GM19193 (cell line): ENCODE data around the gene VSTM2B.

Experiments
- POLR2A ChIP-seq: IDR thresholded peaks from 4 replicates; pipeline ENCODE4 v1.6.1; 2011; ENCODE audit not compliant: insufficient read depth, insufficient read length; ENCODE audit errors: extremely low read depth

The VSTM2B gene

DNA sequence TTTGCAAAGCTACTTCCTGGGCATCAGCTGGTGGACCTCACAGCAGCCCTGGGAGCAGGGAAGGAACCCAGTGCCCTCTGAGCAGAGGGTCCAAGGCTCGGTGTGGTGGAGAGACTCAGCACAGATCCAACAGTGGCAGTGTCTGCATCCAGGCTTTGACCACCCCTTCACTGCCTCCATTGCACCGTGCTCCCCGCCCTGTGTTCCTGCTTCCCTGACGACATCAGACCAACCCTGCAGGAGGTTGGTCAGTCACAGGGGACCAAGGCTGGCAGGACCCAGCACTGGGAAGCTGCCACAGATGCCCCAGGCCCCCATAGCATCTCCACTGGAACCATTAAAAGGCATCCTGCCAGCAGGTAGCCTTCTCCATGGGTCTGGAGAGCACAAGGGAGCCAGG, 7.8 kb upstream of the VSTM2B start:
- no peak for TF ChIP-seq POLR2A

DNA sequence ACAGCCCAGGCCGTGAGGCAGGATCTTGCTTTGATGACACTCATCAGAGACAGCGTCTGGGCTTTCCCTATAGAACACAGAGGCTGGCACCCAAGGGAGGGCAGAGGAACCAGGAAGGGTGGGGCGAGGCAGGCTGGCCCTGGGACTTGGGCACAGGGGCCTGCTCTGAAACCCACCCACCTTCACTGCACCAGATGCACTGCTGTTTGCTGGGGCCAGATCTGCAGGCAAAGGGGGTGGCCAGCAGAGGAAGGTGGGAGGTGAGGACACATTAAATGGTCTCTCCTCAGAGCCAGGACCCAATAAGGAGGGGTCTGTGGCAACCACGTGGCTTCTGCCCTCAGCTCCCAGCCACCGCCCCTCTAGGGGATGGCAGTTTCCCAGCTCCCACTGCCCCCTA, 6.6 kb upstream of the VSTM2B start:
- TF ChIP-seq POLR2A, result no peak

DNA sequence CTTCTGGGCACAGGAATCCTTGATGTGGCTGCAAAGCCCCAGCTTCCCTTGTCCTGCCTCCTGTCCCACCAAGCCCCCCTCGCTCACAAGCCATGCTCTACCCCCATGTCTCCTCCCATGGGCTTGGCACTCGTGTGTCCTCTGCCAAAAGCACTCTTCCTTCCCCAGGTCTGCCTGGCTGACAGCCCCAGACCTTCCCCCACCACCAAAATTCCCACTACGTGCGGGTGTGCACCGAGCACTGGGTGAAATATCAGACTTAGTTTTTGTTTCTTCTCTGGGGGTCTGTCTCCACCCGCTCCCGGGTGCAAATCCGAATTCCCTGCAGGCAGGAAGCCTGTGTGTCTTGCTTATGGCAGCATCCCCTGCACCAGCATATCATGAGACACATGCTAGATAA, 5.9 kb upstream of the VSTM2B start:
- no peak for TF ChIP-seq POLR2A

DNA sequence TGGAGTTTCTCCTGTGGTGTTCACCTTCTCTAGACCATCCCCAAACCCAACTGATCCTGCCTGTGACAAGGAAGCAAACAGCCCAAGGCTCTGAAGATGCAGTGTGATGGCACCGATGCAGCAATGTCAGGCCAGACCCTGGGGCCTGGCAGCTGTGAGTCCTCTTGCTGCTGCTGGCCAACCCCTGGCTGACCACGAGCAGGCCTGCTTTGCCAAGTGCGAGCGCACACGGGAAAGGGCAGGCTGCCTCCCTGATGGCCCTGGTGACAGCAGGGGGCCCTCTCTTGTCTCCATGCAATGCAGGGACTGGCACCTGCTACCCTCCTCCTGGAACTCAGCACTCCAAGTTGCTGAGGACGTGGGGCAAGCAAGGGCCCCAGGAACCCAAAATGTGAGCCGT, 5.4 kb upstream of the VSTM2B start:
- no peak for TF ChIP-seq POLR2A

DNA sequence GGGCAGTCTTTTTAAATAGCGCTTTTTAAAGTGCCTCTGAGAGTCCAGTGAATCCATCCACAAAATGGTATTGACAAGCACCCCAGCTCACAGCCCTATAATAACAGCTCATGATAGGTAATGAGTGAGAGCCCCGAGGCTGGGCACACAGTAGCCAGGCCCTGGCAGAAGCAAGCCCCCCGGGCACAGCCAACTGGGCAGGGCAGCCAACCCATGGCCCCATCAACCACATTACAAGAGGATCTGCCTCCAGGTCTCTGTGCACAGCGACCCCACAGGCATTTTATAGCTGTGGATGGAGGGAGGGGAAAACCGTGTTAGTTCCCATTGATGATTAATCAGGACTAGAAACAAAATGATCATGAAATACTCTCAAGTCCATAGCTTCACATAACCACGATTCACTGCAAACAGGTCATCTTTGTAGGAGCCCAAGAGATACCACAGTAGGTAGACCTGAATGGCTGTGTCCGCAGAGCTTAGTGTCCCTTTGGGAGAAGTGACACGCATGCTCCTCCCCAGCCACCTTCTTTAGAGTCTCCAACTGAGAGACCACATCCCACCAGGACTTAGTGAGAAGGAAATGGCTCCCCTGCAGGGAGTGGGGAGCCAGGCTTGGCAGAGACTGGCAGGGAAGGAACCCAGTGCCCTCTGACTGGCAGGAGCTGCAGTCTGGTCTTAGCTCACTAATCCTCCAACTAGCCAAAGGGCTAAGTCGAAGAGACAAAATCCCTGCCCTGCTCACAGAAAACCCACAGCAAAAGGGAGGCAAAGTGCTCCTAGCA, 4.3 kb upstream of the VSTM2B start:
- TF ChIP-seq POLR2A, result no peak

DNA sequence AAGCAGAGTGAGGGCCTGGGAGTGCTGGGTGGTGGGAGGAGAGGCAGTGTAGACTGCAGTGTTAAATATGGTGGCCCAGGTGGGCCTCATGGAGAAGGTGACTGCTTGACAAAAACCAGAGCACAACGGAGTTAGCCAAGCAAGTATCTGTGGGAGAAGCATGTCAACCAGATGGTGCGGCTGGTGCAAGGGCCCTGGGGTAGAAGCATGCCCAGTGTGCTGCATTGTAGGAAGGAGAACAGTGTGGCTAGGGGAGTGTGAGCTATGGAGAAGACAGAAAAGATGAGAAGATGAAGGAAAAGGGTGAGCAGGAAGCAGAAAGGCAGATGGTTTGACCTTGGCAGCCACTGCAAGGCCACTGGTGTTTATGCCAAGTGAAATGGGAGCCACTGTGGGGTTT, 2.2 kb upstream of the VSTM2B start:
- no peak for TF ChIP-seq POLR2A

DNA sequence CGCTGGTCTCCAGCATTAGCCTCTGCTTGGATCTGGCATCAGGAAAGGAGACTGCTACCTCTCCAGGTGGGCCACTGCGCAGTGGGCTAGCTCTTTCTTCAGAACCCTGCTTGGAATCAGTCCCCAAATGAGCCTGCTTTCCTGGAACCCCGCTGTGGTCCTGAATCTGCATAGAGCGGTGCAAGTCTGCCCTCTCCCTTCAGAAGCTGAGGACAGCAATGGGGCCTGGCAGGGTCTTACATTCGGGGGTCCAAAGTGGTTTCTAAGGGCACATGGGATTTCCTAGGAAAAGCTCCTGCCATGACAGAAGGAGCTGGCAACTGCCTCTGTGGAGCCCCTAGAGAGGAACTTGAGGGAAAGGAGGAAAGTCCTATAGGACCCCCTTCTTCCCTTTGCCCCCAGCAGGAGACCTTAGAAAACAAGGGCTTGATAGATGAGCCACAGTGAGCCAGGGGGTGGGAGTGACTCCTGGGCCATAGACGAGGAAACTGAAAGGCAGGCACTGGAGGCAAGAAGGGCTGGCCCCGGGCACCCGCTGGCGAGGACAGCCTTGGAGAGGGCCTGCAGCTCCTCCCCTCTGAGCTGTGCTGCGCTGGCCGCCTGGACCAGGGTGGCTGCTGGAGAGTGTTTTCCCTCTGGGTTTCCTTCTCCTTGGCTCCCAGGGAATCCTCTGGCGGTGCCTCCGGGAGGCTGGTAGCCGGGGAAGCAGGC, 1.4 kb upstream of the VSTM2B start:
- TF ChIP-seq POLR2A, result no peak

DNA sequence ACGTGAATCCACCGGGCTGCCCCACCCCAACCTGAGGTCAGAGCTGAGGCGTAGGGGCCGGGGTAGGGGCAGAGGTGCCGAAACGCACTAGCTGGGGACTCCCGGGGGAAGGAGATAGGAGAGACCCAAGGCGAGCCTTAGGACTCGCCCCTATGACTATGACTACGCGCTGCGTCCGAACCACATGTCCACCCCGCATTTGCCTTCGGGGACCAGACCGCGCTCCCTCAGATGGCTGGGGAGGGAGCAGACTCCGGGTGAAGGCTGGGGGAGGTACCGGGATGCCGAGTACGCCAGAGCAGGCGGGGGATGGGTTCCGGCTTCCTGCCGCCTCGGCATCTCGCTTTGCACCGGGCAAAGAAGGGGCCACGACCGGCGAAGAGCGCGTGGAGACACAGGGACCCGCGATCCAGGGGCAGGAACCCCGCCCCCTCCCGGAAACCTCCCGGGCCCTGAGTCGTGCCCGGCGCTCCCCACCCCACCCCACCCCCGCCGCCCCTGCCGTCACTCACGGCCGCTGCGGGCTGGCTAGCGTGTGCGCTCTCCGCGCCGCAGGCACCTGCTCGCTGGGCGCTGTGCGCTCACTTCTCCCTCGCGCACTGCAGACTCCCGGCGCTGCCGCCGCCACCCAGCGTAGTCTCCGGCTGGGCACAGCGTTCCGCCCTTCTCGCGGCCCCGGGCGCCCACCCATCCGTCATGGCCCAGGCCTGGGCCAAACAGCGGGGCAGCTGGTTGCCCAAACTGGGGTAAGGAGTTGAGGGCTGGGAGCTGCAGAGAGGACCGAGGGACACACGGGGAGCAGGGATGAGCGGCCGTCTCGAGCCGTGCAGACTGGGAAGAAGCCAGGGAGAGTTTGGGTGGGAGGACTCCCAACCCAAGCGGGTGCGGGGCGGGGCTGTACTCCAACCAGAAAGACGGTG, 622 bp upstream of the VSTM2B start:
- TF ChIP-seq POLR2A, result no peak

DNA sequence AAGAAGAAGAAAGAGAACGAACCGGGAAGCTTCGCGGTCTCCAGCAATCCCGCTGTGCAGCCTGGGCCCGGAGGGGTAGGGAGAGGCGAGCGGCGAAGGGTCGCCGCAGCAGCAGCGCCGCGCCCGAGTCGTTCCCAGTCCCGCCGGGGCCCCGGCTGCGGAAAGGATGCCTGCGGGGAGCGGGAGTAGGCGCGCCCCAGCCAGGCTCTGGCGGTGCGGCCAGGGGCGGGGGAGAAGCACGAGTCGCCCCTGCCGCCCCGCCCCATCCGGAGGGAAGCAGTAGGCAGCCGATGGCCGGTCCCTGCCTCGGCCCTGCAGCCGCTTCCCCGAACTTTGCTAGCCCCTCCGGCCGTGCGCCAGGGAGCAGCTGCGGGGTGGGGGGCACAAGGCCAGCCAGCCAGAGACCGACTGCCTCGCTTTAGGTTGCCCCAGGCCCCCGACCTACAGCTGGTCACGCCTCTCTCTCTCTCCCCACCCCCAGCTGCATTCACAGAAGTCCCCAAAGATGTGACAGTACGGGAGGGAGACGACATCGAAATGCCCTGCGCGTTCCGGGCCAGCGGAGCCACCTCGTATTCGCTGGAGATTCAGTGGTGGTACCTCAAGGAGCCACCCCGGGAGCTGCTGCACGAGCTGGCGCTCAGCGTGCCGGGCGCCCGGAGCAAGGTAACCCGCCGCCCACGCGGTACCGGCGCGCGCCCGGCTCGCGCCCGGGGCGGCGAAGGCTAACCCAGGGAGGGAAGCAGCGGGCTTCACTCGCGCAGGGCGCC, 1.1 kb downstream of the VSTM2B start:
- no peak for TF ChIP-seq POLR2A

DNA sequence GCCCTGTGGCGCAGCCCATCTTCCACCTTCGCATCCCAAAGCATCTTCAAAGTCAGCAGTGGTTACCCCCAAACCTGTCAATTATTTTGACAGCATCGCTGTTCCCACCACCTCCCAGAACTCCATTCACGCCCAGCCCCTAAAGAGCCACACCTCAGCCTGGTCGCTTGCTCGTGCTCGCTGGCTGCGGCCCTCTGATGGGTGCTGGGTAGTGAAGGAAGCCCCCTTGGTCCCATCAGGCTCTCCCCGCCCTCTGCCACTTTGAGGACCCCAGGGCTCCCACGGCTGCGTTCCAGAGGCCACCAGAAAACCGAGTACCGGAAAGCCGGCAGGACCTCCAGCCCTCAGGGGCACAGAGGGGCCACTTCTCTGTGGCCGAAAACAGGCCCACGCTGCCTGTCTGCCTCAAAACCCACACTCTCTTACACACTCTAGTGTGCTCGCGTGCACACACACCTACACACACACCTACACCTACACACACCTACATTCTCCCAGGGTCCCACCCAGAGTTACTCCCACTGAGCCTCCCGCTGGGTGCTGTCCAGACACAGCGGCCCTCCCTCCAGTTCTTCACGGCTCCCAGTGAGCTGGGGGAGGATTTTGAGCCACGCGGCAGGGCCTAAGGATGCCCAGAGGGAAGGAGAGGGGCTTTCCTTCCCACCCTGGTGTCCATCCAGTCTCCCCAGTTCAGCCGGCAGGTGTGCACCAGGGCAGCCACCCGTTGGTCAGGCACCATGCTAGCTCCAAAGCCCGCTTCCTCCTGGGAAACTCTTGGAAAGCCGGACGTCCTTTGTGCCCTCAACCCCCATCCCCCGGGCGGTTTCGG, 1.9 kb downstream of the VSTM2B start:
- TF ChIP-seq POLR2A, result no peak

DNA sequence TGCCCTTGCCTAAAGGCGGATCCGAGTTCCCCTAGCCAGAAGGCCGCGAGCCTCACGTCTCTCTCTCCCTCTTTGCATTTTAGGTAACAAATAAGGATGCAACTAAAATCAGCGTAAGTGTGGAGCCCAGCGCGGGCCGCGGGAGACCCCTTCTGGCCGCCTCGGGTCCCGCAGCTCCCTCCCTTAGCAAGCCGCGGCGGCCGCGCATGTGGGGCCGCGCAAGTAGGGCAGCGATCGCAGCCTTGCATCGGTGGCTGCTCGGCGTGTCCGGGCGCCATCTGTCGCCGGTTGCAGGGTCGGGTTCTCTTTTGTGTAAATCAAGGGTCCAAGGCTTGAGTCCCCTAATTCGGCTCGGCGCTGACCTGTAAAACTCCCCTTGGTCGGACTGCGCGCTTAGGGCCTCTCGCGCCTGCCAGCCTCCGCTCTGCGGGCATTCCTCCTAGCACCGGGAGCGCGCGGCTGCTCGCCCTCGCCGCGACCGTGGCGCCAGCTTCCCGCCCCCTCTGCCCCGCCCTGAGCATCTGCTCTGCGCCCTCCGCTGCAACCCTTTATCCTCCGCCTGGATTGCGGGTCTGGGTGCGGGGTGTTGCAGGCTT, 2.7 kb downstream of the VSTM2B start:
- TF ChIP-seq POLR2A, result no peak

DNA sequence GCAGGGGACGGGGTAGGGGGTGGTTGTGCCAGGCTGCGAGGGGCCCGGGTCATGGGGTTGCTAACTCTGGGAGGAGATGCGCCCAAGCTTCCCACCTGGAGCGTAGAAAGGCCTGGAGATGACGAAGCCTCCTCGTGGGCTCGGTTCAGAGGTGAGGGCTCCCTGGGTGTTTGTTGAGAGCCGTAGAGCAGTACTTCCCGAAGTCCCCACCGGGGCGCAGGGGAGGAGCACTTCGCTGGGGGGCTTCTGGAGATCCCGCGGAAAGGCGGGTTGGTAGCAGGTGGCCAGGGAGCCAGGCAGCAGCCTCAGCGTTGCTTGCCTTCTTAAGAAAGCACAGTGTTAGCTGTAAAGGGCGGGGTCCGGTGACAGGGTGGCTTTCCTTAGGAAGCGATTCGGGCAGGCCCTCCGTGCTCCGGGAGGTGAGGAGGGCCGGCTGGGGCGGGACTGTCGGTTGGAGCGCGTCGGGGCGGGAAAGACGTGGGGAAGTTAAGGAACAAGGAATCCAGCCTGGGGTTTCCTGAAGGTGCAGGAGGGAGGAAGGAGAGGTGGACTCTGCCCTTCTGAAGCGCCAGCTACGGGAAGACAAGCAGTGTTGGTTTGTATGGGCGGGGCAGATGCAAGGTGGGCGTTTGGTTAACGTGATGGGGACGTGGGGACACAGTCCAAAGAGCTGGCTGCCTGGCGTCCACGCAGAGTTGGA, 3.3 kb downstream of the VSTM2B start:
- TF ChIP-seq POLR2A, result no peak
